HG03196 (cell line): ENCODE measurements around the gene MBOAT2.

Experiments
- ATAC-seq: cut with Tn5 transposase; IDR thresholded peaks from one replicate; pipeline ENCODE4 v1.9.1; 2021; ENCODE audit not compliant: unreplicated experiment

The MBOAT2 gene

GRCh38 chr2:8861797-8862196, 141.7 kb downstream of the MBOAT2 start:
- no peak for ATAC-seq

- ATAC-seq, result no peak
Observed at GRCh38 chr2:8860239-8860638, 143.2 kb downstream of the MBOAT2 start.

- no peak for ATAC-seq
Observed at GRCh38 chr2:8858910-8859309, 144.6 kb downstream of the MBOAT2 start.

DNA sequence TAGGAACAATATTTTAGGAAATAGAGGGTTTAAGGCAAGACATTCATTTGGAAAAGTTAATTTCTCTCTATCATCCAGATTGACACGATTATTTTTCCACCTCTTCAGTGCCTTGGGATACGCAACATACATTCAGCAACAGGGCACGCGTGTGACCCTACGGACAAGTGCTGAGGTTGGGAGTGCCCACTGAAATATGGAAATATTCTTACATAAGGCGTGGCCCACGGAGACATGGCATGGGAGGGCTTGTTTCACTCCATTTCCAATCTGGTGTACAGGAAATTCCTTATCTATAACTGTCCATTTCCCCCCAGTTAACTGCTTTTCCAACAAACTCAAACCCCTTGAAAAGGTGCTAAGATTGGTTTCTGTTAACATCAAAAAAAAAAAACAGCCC, 145.2 kb downstream of the MBOAT2 start:
- no peak for ATAC-seq

GRCh38 chr2:8857709-8858108, 145.8 kb downstream of the MBOAT2 start:
- ATAC-seq, result no peak

GRCh38 chr2:8856176-8856575, 147.3 kb downstream of the MBOAT2 start:
- ATAC-seq, result no peak

GRCh38 chr2:8855010-8855409, 148.5 kb downstream of the MBOAT2 start:
- no peak for ATAC-seq

GRCh38 chr2:8853426-8853825, 150.1 kb downstream of the MBOAT2 start:
- ATAC-seq, result no peak

GRCh38 chr2:8851811-8852560, 151.5 kb downstream of the MBOAT2 start:
- no peak for ATAC-seq

DNA sequence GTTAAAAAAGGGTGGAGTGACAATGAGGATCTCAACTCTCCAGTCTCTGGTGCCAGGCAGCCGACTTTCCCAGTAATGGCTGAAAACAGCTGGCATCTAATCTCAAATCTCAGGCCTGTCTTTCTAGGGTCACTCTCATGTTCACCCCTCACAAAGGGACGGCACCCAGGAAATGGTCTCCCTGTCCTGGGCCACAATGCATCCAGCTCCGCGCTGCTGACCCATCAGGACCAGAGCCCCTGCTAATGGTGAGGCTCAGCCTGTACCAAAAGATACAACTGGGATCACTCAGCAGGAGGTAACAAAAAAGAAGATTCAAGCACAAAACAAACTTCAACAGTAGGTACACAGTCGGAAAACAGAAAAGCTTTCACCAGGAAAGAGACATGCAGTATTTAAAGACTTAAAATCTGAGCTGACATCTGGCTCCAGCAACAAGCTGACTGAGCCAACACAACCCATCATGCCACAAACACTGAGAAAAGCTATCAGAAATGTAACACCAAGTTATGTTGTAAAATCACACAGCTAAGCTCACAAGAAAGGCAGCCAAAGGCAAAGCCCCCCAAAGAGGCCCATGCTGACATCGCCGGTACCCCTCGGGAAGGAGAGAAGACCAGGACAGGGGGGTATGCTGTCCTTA, 152.5 kb downstream of the MBOAT2 start:
- ATAC-seq, result no peak

GRCh38 chr2:8849327-8849726, 154.2 kb downstream of the MBOAT2 start:
- no peak for ATAC-seq

GRCh38 chr2:8848328-8849100, 155.0 kb downstream of the MBOAT2 start:
- no peak for ATAC-seq

- no peak for ATAC-seq
Observed at GRCh38 chr2:8847400-8847799, 156.1 kb downstream of the MBOAT2 start.

GRCh38 chr2:8841932-8842331, 161.6 kb downstream of the MBOAT2 start:
- no peak for ATAC-seq

DNA sequence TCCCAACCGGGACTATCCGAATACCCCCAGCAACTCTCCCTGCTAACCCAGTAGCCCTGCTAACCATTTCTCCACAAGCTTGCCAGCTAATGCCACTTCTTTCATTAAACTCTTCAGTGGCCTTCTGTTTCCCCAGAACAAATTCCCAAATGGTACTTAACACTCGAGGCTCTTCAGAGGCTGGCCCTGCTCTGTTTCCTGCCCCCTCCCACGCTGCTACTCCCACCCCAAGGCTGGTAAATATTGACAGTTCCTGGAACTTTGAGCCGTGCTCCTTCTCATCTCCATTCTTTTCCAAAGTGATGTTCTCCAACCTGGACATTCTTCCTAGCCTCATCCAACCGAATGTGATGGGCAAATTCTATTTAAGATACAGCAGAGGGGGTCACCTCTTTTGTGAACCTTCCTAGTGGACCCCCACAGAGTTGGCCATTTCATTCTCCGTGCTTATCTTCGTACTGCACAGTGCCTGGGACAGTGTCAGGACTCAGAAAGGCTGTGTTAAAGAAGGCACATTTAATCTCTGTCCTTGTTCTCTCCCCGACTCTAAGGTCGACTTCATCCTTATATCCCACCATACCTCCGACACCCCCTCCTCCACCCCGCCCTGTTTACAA, 162.9 kb downstream of the MBOAT2 start:
- no peak for ATAC-seq

- no peak for ATAC-seq
Observed at GRCh38 chr2:8839189-8839965, 164.1 kb downstream of the MBOAT2 start.

- no peak for ATAC-seq
Observed at GRCh38 chr2:8837795-8838140, 165.7 kb downstream of the MBOAT2 start.

GRCh38 chr2:8836971-8837794, 166.3 kb downstream of the MBOAT2 start, which contains the start of gene KIDINS220:
KIDINS220 (minus strand) TSS chr2:8837613; CDS start chr2:8827093, 10,520 bp downstream.
- peak; percentile 88 for ATAC-seq

DNA sequence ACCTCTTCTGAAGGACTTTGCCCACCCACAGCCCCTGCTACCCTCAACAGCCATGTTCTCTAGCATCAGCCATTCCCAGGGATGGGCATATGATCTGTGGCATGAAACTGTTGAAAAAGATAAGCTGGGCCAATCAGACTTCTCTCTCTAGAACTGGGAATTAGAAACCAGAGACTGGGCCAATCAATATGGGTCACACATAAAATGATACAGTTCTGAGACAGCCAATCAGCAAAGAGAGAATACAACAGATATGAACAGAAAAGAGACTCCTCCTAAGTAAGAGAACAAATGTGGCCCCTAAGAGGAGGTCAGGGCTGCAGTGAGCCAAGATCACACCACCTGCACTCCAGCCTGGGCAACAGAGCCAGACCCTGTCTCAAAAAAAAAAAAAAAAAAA, 168.2 kb downstream of the MBOAT2 start:
- no peak for ATAC-seq

GRCh38 chr2:8833853-8834252, 169.6 kb downstream of the MBOAT2 start:
- no peak for ATAC-seq
